Panc1 (cell line): ENCODE measurements around the gene UBE2U. TPM values are rescaled to one million over a fixed set of nuclear protein-coding genes. Genes with fewer than 3 reads are reported as not detected.

Source experiments
- ATAC-seq: fragments of 200-7000 bp; cut with Tn5 transposase; 2 replicates; pipeline ENCODE4 v1.9.1; 2020; ENCODE audit warnings: mild to moderate bottlenecking, moderate library complexity
- BruUV-seq: library from RNA; stranded (reverse); fragments of 400-500 nt; replicated peaks from 2 replicates; lab custom pipeline; 2021; lab: Mats Ljungman, UMichigan
- CTCF ChIA-PET: fragments of 300-600 bp; sonication (Branson Sonifier 250); formaldehyde crosslinking; loops from one replicate; lab custom pipeline; 2022; ENCODE audit warnings: antibody characterized with exemption; lab: Charles Lee
- POLR2A ChIA-PET: fragments of 300-600 bp; sonication (Branson Sonifier 250); formaldehyde crosslinking; loops from one replicate; lab custom pipeline; 2022; ENCODE audit warnings: antibody characterized with exemption; lab: Charles Lee
- DNase-seq: peaks from one replicate; pipeline ENCODE4 v3.0.0-alpha.2; 2010; ENCODE audit warnings: low read depth, low spot score
- H3K27ac ChIP-seq: 2 replicates; pipeline ENCODE4 v1.5.1; 2011; ENCODE audit warnings: mild to moderate bottlenecking, low read length, inconsistent platforms
- H3K27me3 ChIP-seq: fragments of 200-500 bp; sonication (Bioruptor generic); 2 replicates; pipeline ENCODE4 v1.6.0; 2014; ENCODE audit warnings: low read length, inconsistent platforms; ENCODE audit not compliant: control insufficient read depth, insufficient read depth
- H3K36me3 ChIP-seq: fragments of 200-500 bp; sonication (Bioruptor generic); 2 replicates; pipeline ENCODE4 v1.5.1; 2014; ENCODE audit warnings: inconsistent platforms, mild to moderate bottlenecking, low read length, moderate library complexity; ENCODE audit not compliant: control insufficient read depth, insufficient read depth
- H3K4me1 ChIP-seq: 2 replicates; pipeline ENCODE4 v1.5.1; 2011; ENCODE audit warnings: inconsistent platforms, mild to moderate bottlenecking, low read length, moderate library complexity; ENCODE audit not compliant: control insufficient read depth, insufficient read depth
- H3K4me3 ChIP-seq, 2 experiments: 2 replicates each; pipeline ENCODE4 v1.5.1; 2011 to 2012; ENCODE audit warnings: low read depth in 2 of 2, low read length in 2 of 2, mild to moderate bottlenecking in 2 of 2, inconsistent platforms in 1 of 2, moderate library complexity in 1 of 2
- H3K9me3 ChIP-seq: fragments of 200-500 bp; sonication (Bioruptor generic); 2 replicates; pipeline ENCODE4 v1.5.1; 2014; ENCODE audit warnings: low read depth, mild to moderate bottlenecking, inconsistent platforms, low read length, moderate library complexity; ENCODE audit not compliant: control insufficient read depth, insufficient read depth
- CTCF ChIP-seq: fragments of 450-650 bp; IDR thresholded peaks from 2 replicates; pipeline ENCODE4 v1.5.1; 2017; ENCODE audit warnings: mild to moderate bottlenecking
- POLR2AphosphoS5 ChIP-seq: IDR thresholded peaks from 2 replicates; pipeline ENCODE4 v1.6.1; 2012; ENCODE audit warnings: mild to moderate bottlenecking, low read depth, low read length, moderate library complexity
- REST ChIP-seq, 2 experiments: IDR thresholded peaks; 2 replicates each; pipeline ENCODE4 v1.6.1; 2011 to 2012; ENCODE audit warnings: low read depth in 2 of 2, control low read depth in 1 of 2, low read length in 1 of 2, mild to moderate bottlenecking in 1 of 2, moderate library complexity in 1 of 2; ENCODE audit not compliant: insufficient read depth in 1 of 2
- SIN3A ChIP-seq: IDR thresholded peaks from 2 replicates; pipeline ENCODE4 v1.6.1; 2012; ENCODE audit warnings: low read depth, mild to moderate bottlenecking, low read length, moderate library complexity, borderline replicate concordance; ENCODE audit not compliant: insufficient read depth
- TCF7L2 ChIP-seq: IDR thresholded peaks from 2 replicates; pipeline ENCODE4 v1.6.1; 2011; ENCODE audit warnings: mild to moderate bottlenecking, low read depth, low read length, inconsistent platforms
- in situ Hi-C: cut with HindIII; loops from 2 replicates; pipeline ENCODE4 v1.10.0; 2016; ENCODE audit warnings: low sequenced_read_pairs, low pct_unique_long_range_greater_than_20kb
- intact Hi-C: fragments of 100-400 bp; cut with micrococcal nuclease; formaldehyde crosslinking; loops from one replicate; pipeline ENCODE4 v1.10.0; 2022; ENCODE audit not compliant: unreplicated experiment
- total RNA-seq: library from RNA; stranded (reverse); gene quantifications from one replicate; pipeline ENCODE4 v1.2.1, GENCODE V29; 2021; ENCODE audit not compliant: unreplicated experiment

The UBE2U gene
- total RNA-seq, 1 experiment from 2014 or later, result not detected

- no peak overlapping the region for H3K4me3 ChIP-seq
- no peaks in the 10 kb centered on the region for H3K27me3 ChIP-seq
- intact Hi-C loops, result no loop called here
- ChIA-PET CTCF (interaction anchor here (0.7 to 1.6 kb wide), 3 partner anchors 471 to 552 kb away, joined by 6 to 9 read pairs (median 7); no protein-coding TSS in a partner anchor), POLR2A (no interaction called here)
- H3K9me3 ChIP-seq, result no peaks in the 10 kb centered on the region
- DNase-seq, result no peak
- no TSS peak for BruUV-seq
- H3K4me1 ChIP-seq, result no peaks in the 10 kb centered on the region
- in situ Hi-C loops, result no loop called here
- no peaks in the 10 kb centered on the region for H3K36me3 ChIP-seq
- H3K27ac ChIP-seq, result no peak overlapping the region
- TF ChIP-seq SIN3A (no peak), REST (IDR thresholded peaks at IDR 0.05; ENCODE audit: insufficient read depth in 1 of 2, low read depth in 2 of 2, low read length in 1 of 2) (no peak), CTCF (no peak), POLR2AphosphoS5 (no peak), TCF7L2 (no peak)
- no peak for ATAC-seq
These were observed 40.6 kb upstream of the UBE2U start for GRCh38 chr1:64162804-64163203.

- Histone ChIP-seq H3K36me3 (no peaks in the 10 kb centered on the region), H3K4me1 (no peaks in the 10 kb centered on the region), H3K27me3 (no peaks in the 10 kb centered on the region), H3K9me3 (no peaks in the 10 kb centered on the region), H3K27ac (no peak overlapping the region), H3K4me3 (no peak overlapping the region)
- intact Hi-C loops (no loop called here), in situ Hi-C loops (no loop called here)
- POLR2A ChIA-PET, result no interaction called here
- TF ChIP-seq REST (IDR thresholded peaks at IDR 0.05; ENCODE audit: insufficient read depth in 1 of 2, low read depth in 2 of 2, low read length in 1 of 2), result no peak
- no peak for TF ChIP-seq CTCF
- no peak for TF ChIP-seq SIN3A
- TF ChIP-seq POLR2AphosphoS5, result no peak
- no peak for TF ChIP-seq TCF7L2
- ATAC-seq, result no peak
- CTCF ChIA-PET, result interaction anchor here (0.5 to 1.6 kb wide), 8 partner anchors 26 to 625 kb away, joined by 3 to 9 read pairs (median 6); no protein-coding TSS in a partner anchor
- DNase-seq, result no peak
- BruUV-seq, result no TSS peak
These were observed 40.0 kb upstream of the UBE2U start for GRCh38 chr1:64163431-64163830.
